Skin epidermis (tissue), 12 donors: ENCODE measurements around the gene NRN1L.
A peak's percentile ranks its signal among the peaks of the same experiment; 100 is the strongest.

Experiments used
- H3K27ac ChIP-seq, 21 experiments: fragments of 200-600 bp; sonication (generic) in 11 of 21; one replicate each; pipeline ENCODE4 v1.5.0; 2020; ENCODE audit warnings: mild to moderate bottlenecking in 3 of 21, inconsistent platforms in 2 of 21, moderate library complexity in 2 of 21
- H3K4me3 ChIP-seq, 7 experiments: fragments of 200-600 bp; sonication (generic) in 2 of 7; one replicate each; pipeline ENCODE4 v1.5.0; 2020; ENCODE audit warnings: inconsistent platforms in 2 of 7, mild to moderate bottlenecking in 2 of 7, moderate library complexity in 1 of 7

The NRN1L gene

DNA sequence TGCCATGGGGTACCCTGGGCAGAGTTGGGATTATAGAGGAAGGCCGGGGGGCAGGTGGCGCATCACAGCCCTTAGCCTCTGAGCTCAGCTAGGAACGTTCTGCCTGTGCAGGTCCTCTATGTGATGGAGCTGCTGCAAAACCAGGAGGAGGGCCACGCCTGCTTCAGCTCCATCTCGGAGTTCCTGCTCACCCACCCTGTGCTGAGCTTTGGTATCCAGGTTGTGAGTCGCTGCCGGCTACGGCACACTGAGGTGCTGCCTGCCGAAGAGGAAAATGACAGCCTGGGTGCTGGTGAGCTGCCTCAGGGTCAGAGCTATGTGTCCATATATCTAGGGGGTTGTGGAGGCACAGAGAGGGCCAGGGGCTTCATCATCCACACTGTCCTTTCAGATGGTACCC, 5.8 kb upstream of the NRN1L start:
- H3K27ac ChIP-seq = no peak overlapping the region
- H3K4me3 ChIP-seq = no peak overlapping the region

DNA sequence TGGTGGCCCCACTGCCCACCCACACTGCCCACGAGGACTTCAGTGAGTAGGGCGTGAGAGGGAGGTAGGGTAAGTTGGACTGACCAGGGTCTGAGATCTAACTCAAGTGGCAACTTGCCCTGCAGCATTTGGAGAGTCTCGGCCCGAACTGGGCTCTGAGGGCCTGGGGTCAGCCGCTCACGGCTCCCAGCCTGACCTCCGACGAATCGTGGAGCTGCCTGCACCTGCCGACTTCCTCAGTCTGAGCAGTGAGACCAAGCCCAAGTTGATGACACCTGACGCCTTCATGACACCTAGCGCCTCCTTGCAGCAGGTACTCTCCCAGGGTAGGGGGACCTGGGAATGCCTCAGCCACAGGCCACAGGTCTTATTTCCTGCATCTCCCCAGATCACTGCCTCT, 5.2 kb upstream of the NRN1L start:
- H3K27ac ChIP-seq = no peak overlapping the region
- no peak overlapping the region for H3K4me3 ChIP-seq

DNA sequence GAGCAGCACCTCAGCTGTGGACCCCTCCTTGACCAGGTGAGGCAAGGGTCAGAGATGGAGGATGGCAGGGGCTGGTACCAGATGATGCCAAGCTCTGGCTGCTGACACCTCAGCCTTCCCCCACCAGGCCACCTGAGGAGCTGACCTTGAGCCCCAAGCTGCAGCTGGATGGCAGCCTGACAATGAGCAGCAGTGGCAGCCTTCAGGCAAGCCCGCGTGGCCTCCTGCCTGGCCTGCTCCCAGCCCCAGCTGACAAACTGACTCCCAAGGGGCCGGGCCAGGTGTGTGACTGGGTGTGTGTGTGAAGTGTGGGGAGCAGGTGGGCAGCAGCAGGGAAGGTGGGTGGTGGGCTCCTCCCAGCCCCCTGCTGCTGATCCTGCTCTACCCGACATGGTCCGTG, 4.7 kb upstream of the NRN1L start:
- H3K27ac ChIP-seq = no peak overlapping the region
- H3K4me3 ChIP-seq = no peak overlapping the region

DNA sequence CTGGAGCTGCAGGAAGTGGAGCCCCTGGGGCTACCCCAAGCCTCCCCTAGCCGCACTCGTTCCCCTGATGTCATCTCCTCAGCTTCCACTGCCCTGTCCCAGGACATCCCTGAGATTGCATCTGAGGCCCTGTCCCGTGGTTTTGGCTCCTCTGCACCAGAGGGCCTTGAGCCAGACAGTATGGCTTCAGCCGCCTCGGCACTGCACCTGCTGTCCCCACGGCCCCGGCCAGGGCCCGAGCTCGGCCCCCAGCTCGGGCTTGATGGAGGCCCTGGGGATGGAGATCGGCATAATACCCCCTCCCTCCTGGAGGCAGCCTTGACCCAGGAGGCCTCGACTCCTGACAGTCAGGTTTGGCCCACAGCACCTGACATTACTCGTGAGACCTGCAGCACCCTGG, 4.1 kb upstream of the NRN1L start:
- H3K27ac ChIP-seq = no peak overlapping the region
- no peak overlapping the region for H3K4me3 ChIP-seq

DNA sequence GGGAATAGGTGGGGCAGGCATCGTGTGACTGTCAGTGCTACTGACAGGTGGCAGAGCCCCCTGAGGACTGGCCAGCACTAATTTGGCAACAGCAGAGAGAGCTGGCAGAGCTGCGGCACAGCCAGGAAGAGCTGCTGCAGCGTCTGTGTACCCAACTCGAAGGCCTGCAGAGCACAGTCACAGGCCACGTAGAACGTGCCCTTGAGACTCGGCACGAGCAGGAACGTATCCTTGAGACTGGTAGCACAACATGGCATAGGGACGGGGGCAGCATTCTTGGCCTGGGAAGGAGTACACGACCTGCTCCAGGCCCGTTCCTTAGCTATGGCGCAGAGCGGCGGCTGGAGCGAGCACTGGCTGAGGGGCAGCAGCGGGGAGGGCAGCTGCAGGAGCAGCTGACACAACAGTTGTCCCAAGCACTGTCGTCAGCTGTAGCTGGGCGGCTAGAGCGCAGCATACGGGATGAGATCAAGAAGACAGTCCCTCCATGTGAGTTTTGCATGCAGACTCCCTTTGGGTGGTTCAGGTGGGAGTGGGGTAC, 3.0 kb upstream of the NRN1L start:
- Histone ChIP-seq H3K27ac (no peak overlapping the region), H3K4me3 (no peak overlapping the region)

DNA sequence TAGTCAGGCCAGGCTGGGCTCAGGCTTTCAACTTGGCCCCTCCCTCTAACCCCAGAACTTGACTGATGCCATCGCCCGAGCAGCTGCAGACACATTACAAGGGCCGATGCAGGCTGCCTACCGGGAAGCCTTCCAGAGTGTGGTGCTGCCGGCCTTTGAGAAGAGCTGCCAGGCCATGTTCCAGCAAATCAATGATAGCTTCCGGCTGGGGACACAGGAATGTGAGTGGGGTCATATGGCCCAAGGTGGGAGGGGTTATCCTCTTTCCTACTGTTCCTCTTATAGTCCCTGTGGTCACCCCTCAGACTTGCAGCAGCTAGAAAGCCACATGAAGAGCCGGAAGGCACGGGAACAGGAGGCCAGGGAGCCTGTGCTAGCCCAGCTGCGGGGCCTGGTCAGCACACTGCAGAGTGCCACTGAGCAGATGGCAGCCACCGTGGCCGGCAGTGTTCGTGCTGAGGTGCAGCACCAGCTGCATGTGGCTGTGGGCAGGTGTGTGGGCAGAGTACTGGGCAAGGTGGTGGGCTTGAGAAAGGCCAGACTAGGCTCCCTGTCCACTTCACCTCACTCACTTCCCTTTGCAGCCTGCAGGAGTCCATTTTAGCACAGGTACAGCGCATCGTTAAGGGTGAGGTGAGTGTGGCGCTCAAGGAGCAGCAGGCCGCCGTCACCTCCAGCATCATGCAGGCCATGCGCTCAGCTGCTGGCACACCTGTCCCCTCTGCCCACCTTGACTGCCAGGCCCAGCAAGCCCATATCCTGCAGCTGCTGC, 2.1 kb upstream of the NRN1L start:
- Histone ChIP-seq H3K4me3 (no peak overlapping the region), H3K27ac (no peak overlapping the region)

DNA sequence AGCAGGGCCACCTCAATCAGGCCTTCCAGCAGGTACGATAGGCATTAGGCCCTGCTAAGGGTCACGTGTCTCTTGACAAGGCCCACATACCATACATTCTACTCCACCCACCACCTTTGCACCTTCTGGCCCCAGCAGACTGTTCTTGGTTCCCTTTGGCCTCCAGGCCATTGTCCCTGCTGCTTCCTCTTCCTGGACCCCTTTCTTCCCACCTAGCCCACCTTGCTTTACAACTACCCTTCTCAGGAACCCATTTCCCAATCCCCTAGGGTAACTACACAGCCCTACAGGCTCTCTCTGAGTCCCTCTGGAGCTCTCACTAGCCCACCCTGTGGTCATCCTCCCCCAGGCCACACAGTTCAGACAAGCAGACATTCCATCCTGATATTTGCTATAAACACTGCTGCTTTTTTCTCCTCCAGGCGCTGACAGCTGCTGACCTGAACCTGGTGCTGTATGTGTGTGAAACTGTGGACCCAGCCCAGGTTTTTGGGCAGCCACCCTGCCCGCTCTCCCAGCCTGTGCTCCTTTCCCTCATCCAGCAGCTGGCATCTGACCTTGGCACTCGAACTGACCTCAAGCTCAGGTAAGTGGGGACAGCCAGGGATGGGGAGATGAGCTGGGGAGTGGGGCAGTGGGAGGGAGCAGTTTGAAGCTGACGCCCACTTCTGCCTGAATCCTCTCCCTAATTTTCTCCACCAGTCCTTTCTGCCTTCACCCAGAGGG, 1.4 kb upstream of the NRN1L start:
- H3K4me3 ChIP-seq = no peak overlapping the region
- no peak overlapping the region for H3K27ac ChIP-seq

DNA sequence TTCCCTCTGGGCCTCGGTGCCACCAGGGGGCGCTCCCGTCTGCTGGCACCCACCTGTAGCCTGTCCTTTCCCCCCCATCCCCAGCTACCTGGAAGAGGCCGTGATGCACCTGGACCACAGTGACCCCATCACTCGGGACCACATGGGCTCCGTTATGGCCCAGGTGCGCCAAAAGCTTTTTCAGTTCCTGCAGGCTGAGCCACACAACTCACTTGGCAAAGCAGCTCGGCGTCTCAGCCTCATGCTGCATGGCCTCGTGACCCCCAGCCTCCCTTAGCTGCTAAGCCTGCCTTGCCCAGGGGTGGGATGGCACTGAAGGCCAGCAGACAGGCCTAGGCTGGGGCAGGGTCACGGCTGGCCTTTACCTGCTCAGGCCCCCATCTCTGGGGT, 818 bp upstream of the NRN1L start:
- H3K27ac ChIP-seq = no peak overlapping the region

DNA sequence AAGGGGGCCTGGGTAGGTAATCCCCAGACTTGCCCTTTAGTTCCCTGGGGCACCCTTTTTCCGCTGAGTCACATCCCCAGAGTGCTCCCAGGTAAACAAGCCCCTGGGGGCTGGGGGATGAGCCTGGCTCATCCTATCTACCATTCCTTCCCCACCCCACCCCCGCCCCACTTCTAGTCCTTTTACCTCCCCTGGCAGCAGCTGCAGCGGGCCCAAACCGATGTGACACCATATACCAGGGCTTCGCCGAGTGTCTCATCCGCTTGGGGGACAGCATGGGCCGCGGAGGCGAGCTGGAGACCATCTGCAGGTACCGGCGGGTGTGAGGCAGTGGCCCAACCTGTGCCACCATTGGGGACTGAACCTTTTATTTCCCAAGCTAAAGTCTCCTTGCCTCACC, 860 bp downstream of the NRN1L start:
- no peak overlapping the region for H3K27ac ChIP-seq
- no peak overlapping the region for H3K4me3 ChIP-seq

More for the DNA sequence above, 818 bp upstream of the NRN1L start:
- H3K4me3 ChIP-seq = no peak overlapping the region

DNA sequence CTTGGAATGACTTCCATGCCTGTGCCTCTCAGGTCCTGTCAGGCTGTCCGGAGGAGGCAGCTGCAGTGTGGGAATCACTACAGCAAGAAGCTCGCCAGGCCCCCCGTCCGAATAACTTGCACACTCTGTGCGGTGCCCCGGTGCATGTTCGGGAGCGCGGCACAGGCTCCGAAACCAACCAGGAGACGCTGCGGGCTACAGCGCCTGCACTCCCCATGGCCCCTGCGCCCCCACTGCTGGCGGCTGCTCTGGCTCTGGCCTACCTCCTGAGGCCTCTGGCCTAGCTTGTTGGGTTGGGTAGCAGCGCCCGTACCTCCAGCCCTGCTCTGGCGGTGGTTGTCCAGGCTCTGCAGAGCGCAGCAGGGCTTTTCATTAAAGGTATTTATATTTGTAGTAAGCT, 1.3 kb downstream of the NRN1L start:
- Histone ChIP-seq H3K27ac (no peak overlapping the region), H3K4me3 (no peak overlapping the region)

DNA sequence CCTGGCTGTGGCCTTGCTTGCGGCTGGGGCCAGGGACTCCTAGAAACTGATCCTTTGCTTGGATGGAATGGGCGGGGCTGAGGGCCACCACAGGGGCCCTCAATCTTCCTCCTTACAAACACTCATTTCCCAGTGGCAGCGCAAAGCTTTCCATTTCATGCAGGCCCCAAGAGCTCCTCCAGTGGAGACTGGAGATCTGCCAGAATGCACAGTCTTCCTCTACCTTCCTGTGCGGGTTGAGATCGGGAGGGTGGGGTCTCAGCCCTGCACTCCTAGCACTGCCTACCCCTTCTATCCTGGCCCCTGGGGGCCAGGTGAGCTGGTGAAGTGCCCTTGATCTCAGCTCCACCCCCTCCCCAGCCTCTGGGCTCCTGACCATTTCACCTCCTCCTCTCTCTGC, 1.7 kb downstream of the NRN1L start:
- H3K27ac ChIP-seq = no peak overlapping the region
- no peak overlapping the region for H3K4me3 ChIP-seq

DNA sequence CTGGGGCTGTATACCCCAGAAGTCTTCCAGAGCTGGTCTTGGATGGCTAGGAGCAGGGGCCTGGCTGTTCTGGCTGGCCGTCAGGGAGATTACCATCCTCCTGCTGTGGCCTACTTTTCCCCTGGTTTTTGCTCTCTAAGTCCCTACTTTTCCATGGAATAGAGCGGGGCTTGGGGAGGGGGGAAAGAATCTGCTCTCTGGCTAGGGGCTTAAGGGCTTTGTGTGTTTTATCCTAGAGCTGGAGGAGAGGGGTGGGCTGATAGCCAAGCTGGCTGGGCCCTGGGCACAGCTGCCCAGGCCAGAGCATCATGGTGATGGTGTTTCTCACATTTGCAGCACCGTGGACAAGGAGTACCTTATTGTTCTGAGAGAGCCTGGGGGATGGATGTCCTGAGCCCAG, 3.6 kb downstream of the NRN1L start:
- Histone ChIP-seq H3K4me3 (no peak overlapping the region), H3K27ac (no peak overlapping the region)

DNA sequence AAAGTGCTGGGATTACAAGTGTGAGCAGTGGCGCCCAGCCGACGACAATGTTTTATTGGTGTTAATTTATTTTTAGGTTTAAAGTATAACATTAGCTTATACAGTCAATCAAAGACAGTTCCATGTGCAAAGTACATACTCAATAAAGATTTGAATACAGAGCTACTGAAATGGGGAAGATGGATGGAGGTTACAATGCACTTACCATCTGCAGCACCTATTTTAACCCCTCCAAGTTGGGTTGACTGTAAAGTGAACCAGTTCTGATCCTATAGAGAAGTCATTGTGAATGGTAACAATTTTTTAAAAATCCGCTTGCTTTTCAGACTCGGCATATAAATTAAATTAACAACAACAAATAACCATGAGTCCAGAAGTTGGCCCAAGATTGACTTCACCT, 7.7 kb downstream of the NRN1L start:
- peak overlapping the region; percentile 21 to 97 (median 87) for H3K4me3 ChIP-seq
- H3K27ac ChIP-seq = peak overlapping the region in 15 of 21 experiments; percentile 45 to 99 (median 95)

DNA sequence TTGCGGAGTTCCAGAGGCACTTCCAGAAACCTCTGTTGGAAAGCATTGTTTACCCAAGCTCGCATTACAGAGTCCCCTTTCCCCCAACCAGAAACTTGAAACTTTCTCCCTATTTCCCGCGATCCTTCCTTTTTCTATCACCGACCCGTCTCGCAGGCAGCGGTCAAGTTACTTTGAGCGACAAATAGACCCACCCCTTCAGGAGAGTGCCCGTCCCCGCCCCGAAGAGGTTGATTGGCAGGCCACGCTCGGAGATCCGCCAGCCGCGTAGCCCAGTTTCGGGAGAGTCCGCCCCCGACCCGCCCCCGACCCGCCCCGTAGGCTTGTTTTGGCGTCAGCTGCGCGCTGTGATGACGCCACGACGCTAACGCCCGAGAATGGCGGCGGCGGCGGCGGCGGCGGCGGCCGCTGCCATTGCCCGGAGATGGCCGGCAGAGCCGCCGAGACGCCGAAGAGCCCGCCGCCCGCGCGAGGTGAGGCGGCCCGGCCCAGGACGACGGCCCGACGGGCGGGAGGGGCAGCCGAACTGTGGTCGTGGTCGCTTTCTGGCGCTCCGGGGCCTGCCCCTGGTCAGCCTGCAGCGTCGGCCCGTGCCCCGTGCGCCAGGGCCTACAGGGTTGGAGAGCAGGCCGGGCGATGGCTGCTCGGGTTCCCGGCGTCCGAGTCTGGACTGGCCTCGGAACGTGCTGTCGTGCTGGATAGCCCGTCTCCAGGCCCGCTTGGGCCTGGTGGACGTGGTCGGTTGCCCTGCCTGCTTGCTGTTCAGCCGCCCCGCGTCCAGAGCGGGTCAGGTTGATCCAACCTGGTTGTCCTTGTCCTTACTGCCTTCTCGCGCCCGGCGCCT, 8.4 kb downstream of the NRN1L start, which contains the start of gene PSKH1:
Gene PSKH1 (plus strand): TSS at position 356 of the 844 bp plus-strand sequence. CDS start 15,496 bp downstream, outside the sequence.
- H3K27ac ChIP-seq = peak within 1 kb of the TSS; percentile 83 to 100 (median 95)
- H3K4me3 ChIP-seq = peak within 1 kb of the TSS; percentile 66 to 97 (median 91)

DNA sequence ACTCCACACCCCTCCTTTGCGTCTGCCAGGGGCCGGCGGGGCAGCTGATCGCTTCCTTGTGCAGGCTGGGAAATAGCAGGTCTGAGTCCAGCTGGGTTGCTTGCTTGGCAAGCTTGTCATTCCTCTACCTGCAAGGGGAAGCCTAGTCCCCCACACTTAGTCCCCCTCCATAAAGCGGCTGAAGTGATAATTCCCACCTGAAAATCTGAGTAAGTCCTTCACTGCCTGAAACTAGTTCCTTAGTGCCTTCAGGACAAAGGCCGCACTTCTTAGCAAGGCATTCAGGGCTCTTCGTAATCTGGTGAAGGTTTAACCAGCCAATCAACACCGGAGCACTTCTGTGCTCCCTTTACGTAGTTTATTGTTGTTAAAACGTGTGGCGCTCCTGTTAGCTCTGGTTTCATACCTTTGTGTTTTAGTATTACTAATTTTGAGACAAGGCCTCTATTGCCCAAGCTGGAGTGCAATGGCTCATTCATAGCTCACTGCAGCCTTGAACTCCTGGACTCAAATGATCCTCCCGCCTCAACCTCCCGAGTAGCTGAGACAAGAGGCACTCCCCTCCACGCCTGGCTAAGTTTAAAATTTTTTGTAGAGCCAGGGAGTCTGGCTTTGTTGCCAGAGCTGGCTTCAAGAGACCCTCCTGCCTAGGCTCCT, 9.2 kb downstream of the NRN1L start:
- Histone ChIP-seq H3K27ac (peak overlapping the region; percentile 83 to 100 (median 95)), H3K4me3 (peak overlapping the region; percentile 66 to 97 (median 91))

DNA sequence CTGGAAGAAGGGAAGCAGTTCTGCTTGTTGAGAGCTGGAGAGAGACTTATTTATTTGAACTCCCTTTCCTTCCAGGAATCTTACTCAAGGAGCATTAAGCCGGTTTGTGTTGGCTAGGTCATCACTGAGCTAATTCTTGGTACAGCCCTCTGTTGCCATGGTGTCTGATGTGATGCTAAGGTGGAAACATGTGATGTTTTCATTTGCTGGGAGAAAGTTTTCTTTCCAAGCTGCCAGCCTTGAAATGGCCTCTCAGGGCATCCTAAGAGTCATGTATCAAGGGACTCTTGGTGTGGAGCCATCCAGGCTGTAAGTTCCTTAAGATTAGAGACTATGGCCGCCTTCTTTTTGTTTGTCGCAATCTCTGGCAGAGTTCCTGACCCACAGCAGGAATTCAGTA, 12.5 kb downstream of the NRN1L start:
- peak overlapping the region in 5 of 21 experiments; percentile 3 to 99 (median 41) for H3K27ac ChIP-seq
- H3K4me3 ChIP-seq = no peak overlapping the region

DNA sequence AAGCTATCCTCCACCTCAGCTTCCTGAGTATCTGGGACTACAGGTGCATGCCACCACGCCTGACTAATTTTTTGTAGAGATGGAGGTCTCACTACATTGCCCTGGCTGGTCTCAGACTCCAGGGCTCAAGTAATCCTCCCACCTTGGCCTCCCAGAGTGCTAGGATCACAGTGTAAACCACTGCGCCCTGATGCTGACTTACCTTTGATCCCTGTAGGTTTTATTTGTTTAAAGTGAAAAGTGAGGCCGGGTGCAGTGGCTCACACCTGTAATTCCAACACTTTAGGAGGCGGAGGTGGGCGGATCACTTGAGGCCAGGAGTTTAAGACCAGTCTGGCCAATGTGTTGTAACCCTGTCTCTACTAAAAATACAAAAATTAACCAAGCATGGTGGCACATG, 17.0 kb downstream of the NRN1L start:
- Histone ChIP-seq H3K27ac (no peak overlapping the region), H3K4me3 (no peak overlapping the region)

DNA sequence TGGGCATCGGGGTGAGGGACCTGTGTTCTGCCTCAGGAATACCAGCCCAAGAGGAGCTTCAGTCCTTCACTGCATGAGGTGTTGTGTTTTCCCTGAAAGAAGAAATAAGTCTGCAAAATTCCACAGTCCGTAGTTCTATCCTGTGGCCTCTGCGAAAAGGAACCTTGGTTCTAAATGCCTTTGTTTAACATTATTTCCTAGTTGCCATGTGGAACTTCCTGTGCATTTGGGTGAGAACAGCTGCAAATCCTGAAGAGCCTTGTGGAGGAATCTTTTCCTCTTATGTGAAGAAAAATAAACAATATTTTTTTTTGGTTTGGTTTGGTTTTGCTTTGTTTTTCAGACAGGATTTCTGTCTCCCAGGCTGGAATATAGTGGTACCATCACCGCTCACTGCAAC, 18.1 kb downstream of the NRN1L start:
- Histone ChIP-seq H3K4me3 (no peak overlapping the region), H3K27ac (peak overlapping the region in 4 of 21 experiments; percentile 21 to 70 (median 32))

DNA sequence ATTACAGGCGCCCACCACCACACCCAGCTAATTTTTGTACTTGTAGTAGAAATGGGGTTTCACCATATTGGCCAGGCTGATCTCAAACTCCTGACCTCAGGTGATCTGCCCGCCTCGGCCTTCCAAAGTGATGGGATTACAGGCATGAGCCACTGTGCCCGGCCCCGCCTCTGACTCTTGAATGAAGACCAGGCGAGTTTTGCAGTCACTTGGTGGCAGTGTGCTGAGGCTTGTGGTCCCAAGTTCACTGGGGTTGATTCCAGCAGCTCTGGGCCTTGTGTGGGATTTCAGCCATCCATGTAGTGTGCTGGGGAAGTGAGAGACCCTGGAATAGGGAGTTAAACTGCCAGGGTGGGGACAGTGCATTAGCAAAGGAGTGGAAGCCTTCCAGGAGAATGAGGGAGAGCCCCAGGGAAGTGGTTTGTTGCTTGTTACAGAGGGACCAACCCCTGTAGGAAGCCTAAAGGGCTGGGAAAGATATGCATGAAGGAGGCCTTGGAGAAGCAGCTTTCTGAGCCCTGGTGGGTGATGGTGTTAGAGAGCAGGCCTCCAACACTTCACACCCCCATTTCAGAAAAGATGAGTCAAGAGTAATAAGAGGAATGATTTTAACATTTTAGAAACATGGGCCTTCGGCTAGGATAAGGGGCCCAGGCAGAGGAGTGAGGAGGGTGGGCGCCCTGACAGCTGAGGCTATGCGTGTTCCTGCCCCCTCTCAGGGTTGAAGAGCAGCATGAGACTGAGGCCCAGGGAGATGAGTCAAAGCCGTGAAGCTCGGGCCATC, 22.9 kb downstream of the NRN1L start:
- H3K4me3 ChIP-seq = no peak overlapping the region

More for the DNA sequence above, 22.9 kb downstream of the NRN1L start:
- H3K27ac ChIP-seq = no peak overlapping the region
